PC-3 (cell line): Measurements from ENCODE around the gene UCK2. TPM values are rescaled to one million over a fixed set of nuclear protein-coding genes. Genes with fewer than 3 reads are reported as not detected.

Experiments used
- ATAC-seq: fragments of 200-7000 bp; cut with Tn5 transposase; 2 replicates; pipeline ENCODE4 v1.9.1; 2020; ENCODE audit warnings: mild to moderate bottlenecking, moderate library complexity
- BruUV-seq: library from RNA; stranded (reverse); fragments of 400-500 nt; replicated peaks from 2 replicates; lab custom pipeline; 2021; lab: Mats Ljungman, UMichigan
- CTCF ChIA-PET: fragments of 300-600 bp; sonication (Branson Sonifier 250); formaldehyde crosslinking; loops from one replicate; lab custom pipeline; 2022; ENCODE audit warnings: antibody characterized with exemption; lab: Charles Lee
- POLR2A ChIA-PET: fragments of 300-600 bp; sonication (Branson Sonifier 250); formaldehyde crosslinking; loops from one replicate; lab custom pipeline; 2022; ENCODE audit warnings: antibody characterized with exemption; ENCODE audit not compliant: unreplicated experiment; lab: Charles Lee
- DNase-seq: peaks from one replicate; pipeline ENCODE4 v3.0.0-alpha.2; 2015
- H2AFZ ChIP-seq: fragments of 300-600 bp; sonication (generic); 2 replicates; pipeline ENCODE4 v1.6.0; 2016; ENCODE audit warnings: antibody characterized with exemption, low read length
- H3F3A ChIP-seq: fragments of 300-600 bp; sonication (generic); one replicate; pipeline ENCODE4 v1.6.0; 2017; ENCODE audit warnings: antibody characterized with exemption, low read length, control low read depth, mild to moderate bottlenecking; ENCODE audit not compliant: unreplicated experiment
- H3K27ac ChIP-seq: fragments of 300-600 bp; sonication (generic); 2 replicates; pipeline ENCODE4 v1.5.1; 2016; ENCODE audit warnings: mild to moderate bottlenecking, low read length
- H3K27me3 ChIP-seq: fragments of 300-600 bp; sonication (generic); 2 replicates; pipeline ENCODE4 v1.6.1; 2016; ENCODE audit warnings: low read length, mixed read lengths
- H3K36me3 ChIP-seq: fragments of 300-600 bp; sonication (generic); 2 replicates; pipeline ENCODE4 v1.6.1; 2016; ENCODE audit warnings: low read depth, mixed run types, low read length, mixed read lengths
- H3K4me1 ChIP-seq: fragments of 300-600 bp; sonication (generic); 2 replicates; pipeline ENCODE4 v1.5.1; 2016; ENCODE audit warnings: low read length; ENCODE audit not compliant: insufficient read depth
- H3K4me2 ChIP-seq: fragments of 300-600 bp; sonication (generic); 2 replicates; pipeline ENCODE4 v1.6.0; 2016; ENCODE audit warnings: low read length
- H3K4me3 ChIP-seq: fragments of 300-600 bp; sonication (generic); 2 replicates; pipeline ENCODE4 v1.5.1; 2016; ENCODE audit warnings: mild to moderate bottlenecking, low read length, mixed read lengths
- H3K79me2 ChIP-seq: fragments of 300-600 bp; sonication (generic); 2 replicates; pipeline ENCODE4 v1.6.1; 2017; ENCODE audit warnings: low read length, mixed read lengths
- H3K9ac ChIP-seq: fragments of 300-600 bp; sonication (generic); 2 replicates; pipeline ENCODE4 v1.6.0; 2016; ENCODE audit warnings: mild to moderate bottlenecking, low read length
- H3K9me2 ChIP-seq: fragments of 300-600 bp; sonication (generic); replicated peaks from 2 replicates; pipeline ENCODE4 v1.6.1; 2016; ENCODE audit warnings: mixed run types, low read length, mixed read lengths
- H3K9me3 ChIP-seq: fragments of 300-600 bp; sonication (generic); 2 replicates; pipeline ENCODE4 v1.6.1; 2016; ENCODE audit warnings: low read length, mixed read lengths
- H4K20me1 ChIP-seq: fragments of 300-600 bp; sonication (generic); 2 replicates; pipeline ENCODE4 v1.6.1; 2016; ENCODE audit warnings: low read length, mixed read lengths
- EZH2 ChIP-seq: fragments of 300-600 bp; sonication (generic); IDR thresholded peaks from one replicate; pipeline ENCODE4 v1.6.1; 2017; ENCODE audit warnings: antibody characterized with exemption, mild to moderate bottlenecking, low read length; ENCODE audit not compliant: unreplicated experiment
- EZH2phosphoT487 ChIP-seq: fragments of 300-600 bp; sonication (generic); IDR thresholded peaks from 2 replicates; pipeline ENCODE4 v1.6.1; 2018; ENCODE audit warnings: mild to moderate bottlenecking, antibody characterized with exemption, low read length, borderline replicate concordance
- intact Hi-C: fragments of 100-400 bp; cut with micrococcal nuclease; formaldehyde crosslinking; loops from 2 replicates; pipeline ENCODE4 v1.9.0; 2023
- total RNA-seq: library from RNA; depleted of rRNA; stranded (reverse); fragments of >200 nt; gene quantifications from 2 replicates; pipeline ENCODE4 v1.2.3, GENCODE V29; 2014
- TF ChIP-seq, protein P1 (sequence below): fragments of 300-600 bp; sonication (generic); conservative IDR thresholded peaks from 2 replicates; pipeline ENCODE4 v1.5.1; 2017; ENCODE audit warnings: antibody characterized with exemption, low read depth, mild to moderate bottlenecking, low read length

UCK2 gene
- total RNA-seq, 1 experiment from 2014 or later: 193 TPM

DNA sequence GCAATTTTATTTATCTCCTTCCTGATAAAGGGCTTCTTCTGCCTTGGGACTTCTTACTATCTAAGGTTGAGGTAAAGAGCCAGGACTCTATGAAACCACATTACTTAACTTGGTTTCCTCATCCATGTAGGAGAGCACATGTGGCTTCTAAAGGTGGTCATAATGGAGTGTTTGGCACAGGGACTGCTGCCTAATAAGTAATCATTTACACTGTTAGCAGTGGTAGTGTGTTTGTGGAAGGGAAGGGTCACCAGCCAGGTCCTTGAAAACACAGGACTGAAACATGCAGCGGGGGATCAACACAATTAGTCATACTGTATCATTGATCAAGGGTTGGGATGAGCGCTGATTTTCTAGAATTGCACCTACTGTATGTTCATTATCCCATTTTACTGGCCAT lies 59.6 kb downstream of the UCK2 start:
- H3K9me2 ChIP-seq: no peaks in the 10 kb centered on the region
- ATAC-seq (no peak), DNase-seq (no peak)
- no TSS peak for BruUV-seq
- H3K27ac ChIP-seq: no peak overlapping the region
- CTCF ChIA-PET: no interaction called here
- peaks cover 17% of the 10 kb centered on the region for H3K36me3 ChIP-seq
- no peak overlapping the region for H3K9ac ChIP-seq
- TF ChIP-seq, protein P1, sequence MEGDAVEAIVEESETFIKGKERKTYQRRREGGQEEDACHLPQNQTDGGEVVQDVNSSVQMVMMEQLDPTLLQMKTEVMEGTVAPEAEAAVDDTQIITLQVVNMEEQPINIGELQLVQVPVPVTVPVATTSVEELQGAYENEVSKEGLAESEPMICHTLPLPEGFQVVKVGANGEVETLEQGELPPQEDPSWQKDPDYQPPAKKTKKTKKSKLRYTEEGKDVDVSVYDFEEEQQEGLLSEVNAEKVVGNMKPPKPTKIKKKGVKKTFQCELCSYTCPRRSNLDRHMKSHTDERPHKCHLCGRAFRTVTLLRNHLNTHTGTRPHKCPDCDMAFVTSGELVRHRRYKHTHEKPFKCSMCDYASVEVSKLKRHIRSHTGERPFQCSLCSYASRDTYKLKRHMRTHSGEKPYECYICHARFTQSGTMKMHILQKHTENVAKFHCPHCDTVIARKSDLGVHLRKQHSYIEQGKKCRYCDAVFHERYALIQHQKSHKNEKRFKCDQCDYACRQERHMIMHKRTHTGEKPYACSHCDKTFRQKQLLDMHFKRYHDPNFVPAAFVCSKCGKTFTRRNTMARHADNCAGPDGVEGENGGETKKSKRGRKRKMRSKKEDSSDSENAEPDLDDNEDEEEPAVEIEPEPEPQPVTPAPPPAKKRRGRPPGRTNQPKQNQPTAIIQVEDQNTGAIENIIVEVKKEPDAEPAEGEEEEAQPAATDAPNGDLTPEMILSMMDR: no peak
- TF ChIP-seq EZH2phosphoT487 (no peak), EZH2 (no peak)
- H3K27me3 ChIP-seq: no peaks in the 10 kb centered on the region
- no peak overlapping the region for H3K4me3 ChIP-seq
- POLR2A ChIA-PET: no interaction called here
- peaks cover 88% of the 10 kb centered on the region for H3K79me2 ChIP-seq
- H3K4me2 ChIP-seq: peak overlapping the region; percentile 70
- H3F3A ChIP-seq: no peaks in the 10 kb centered on the region
- H2AFZ ChIP-seq: no peak overlapping the region
- H4K20me1 ChIP-seq: peaks cover 59% of the 10 kb centered on the region
- no peaks in the 10 kb centered on the region for H3K9me3 ChIP-seq
- intact Hi-C loops: no loop called here
- H3K4me1 ChIP-seq: peaks cover 31% of the 10 kb centered on the region

DNA sequence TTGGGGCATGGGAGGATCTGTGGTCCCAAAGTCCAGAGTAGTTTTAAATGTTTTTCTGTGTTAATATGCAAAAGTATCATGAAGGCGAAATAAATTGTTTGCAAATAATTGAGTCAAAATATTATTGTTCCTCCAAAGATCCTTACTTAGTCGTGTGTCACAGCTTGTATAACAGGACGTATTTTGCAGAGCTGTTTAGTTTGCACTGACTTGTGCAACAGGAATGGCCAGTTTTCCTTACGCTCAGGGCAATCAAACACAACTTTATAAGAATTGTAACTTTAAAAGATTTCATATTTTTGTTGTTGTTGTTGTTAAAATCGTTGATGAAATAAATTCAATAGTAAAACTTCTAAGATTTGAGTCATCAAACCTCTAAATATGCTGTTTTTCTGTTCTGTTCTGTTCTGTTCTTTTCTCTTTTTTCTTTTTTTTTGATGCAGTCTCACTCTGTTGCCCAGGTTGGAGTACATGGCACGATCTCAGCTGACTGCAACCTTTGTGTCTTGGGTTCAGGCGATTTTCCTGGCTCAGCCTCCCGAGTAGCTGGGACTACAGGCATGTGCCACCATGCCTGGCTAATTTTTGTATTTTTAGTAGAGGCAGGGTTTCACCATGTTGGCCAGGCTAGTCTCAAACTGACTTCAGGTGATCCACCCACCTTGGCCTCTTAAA lies 60.6 kb downstream of the UCK2 start:
- no TSS peak for BruUV-seq
- Histone ChIP-seq H3K4me2 (peak overlapping the region; percentile 70), H3K9me3 (no peaks in the 10 kb centered on the region), H3K27me3 (no peaks in the 10 kb centered on the region), H3K9me2 (no peaks in the 10 kb centered on the region), H3K79me2 (peaks cover 78% of the 10 kb centered on the region), H3F3A (no peaks in the 10 kb centered on the region), H2AFZ (no peak overlapping the region), H3K27ac (no peak overlapping the region), H3K4me1 (peaks cover 26% of the 10 kb centered on the region), H3K4me3 (peak overlapping the region; percentile 43), H3K36me3 (peaks cover 26% of the 10 kb centered on the region), H3K9ac (no peak overlapping the region), H4K20me1 (peaks cover 59% of the 10 kb centered on the region)
- ChIA-PET POLR2A (no interaction called here), CTCF (interaction anchor here (0.6 kb wide), 1 partner anchor 288 kb away, joined by 5 read pairs; no protein-coding TSS in a partner anchor)
- intact Hi-C loops: no loop called here
- TF ChIP-seq, protein P1: no peak
- TF ChIP-seq EZH2phosphoT487 (no peak), EZH2 (no peak)
- peak; percentile 64 for ATAC-seq
- DNase-seq: peak; percentile 82

DNA sequence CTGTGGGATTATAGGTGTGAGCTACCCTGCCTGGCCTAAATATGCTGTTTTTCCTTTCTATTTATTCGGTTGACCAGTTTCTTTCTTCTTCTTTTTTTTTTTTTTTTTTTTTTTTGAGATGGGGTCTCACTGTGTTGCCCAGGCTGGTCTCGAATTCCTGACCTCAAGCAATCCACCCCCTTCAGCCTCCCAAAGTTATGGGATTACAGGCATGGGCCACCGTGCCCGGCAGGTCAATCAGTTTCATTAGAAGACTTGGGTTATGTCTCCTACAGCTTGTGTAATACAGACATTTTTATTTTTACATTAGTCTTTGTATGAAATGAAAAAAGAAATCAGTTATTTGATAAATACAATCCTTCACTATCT lies 61.1 kb downstream of the UCK2 start:
- H3K4me2 ChIP-seq: peak overlapping the region; percentile 70; the same call in 1 of the 2 replicates
- H3K4me3 ChIP-seq: no peak overlapping the region
- CTCF ChIA-PET: no interaction called here
- ATAC-seq (no peak), DNase-seq (no peak)
- H3K9ac ChIP-seq: no peak overlapping the region
- intact Hi-C loops: no loop called here
- peaks cover 21% of the 10 kb centered on the region for H3K4me1 ChIP-seq
- H4K20me1 ChIP-seq: peaks cover 55% of the 10 kb centered on the region
- no peaks in the 10 kb centered on the region for H3F3A ChIP-seq
- no TSS peak for BruUV-seq
- no peaks in the 10 kb centered on the region for H3K9me2 ChIP-seq
- no peak overlapping the region for H3K27ac ChIP-seq
- H3K27me3 ChIP-seq: no peaks in the 10 kb centered on the region
- POLR2A ChIA-PET: no interaction called here
- peaks cover 73% of the 10 kb centered on the region for H3K79me2 ChIP-seq
- no peak for TF ChIP-seq EZH2phosphoT487
- TF ChIP-seq, protein P1: no peak
- no peak for TF ChIP-seq EZH2
- H3K36me3 ChIP-seq: peaks cover 31% of the 10 kb centered on the region
- no peak overlapping the region for H2AFZ ChIP-seq
- no peaks in the 10 kb centered on the region for H3K9me3 ChIP-seq
